ENCODE data around the gene RPS3. TPM values are rescaled to one million over a fixed set of nuclear protein-coding genes. Genes with fewer than 3 reads are reported as not detected.

Gene RPS3
- total and polyA plus RNA-seq, 2 donors (not counting 3 experiments of a cell fraction or from before 2014, with no cell fraction given): 2,973 to 3,734 TPM

DNA sequence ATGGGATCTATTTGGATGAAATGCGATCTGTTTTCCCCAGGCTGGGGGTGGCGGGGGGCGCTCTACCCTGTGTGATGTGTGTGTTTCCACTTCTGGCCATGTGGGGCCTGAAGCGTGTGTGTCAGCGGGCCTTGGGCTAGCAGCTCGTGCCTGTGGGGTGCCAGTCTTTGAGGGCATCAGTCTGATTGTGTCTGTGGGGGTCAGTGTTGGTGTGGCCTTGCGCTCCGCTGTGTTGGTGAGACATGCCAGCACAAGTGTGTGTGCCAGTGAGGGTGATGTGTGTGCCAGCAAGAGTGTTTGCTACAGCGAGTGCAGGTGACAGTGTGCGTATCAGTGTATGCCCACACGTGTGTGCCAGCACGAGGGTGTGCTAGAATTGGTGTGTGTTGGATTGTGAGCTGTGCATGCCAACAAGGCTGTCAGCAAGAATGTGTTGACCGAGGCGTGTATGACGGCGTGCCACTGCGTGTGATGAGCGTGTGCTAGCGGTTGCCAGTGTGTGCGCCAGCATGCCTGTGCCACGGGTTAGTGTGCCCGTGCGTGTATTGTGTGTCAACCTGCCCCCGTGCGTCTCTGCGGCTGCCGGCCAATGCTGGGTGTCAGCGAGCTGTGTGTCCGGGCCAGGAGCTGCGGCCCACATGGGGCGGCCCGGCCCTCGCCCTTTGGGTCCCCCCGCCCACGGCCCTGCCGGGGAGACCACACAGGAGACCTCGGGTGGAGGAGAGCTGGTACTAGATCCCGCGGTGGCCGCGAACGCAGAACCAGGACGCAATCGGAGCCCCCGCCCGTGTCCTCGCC, 48.4 kb upstream of the RPS3 start:
- DNase-seq (ENCODE audit: low read depth, low spot score): peak; percentile 60
- Histone ChIP-seq H3K4me1 (ENCODE audit: control insufficient read depth, extremely low read depth, insufficient read depth, low read length) (peaks cover 45% of the 10 kb centered on the region), H3K36me3 (ENCODE audit: control insufficient read depth in 2 of 2, extremely low read depth in 1 of 2, insufficient read depth in 2 of 2, low read length in 2 of 2) (no peaks in the 10 kb centered on the region), H3K9me1 (replicated peaks; ENCODE audit: control insufficient read depth, extremely low read depth, insufficient read depth, low read length) (no peaks in the 10 kb centered on the region), H2AFZ (ENCODE audit: low read depth, low read length) (no peak overlapping the region), H3K9ac (replicated peaks; ENCODE audit: extremely low read depth, insufficient read depth, low read length) (peak overlapping the region; percentile 19), H4K20me1 (replicated peaks; ENCODE audit: control insufficient read depth, extremely low read depth, insufficient read depth, low read length) (no peaks in the 10 kb centered on the region), H3K27ac (ENCODE audit: insufficient read depth, low read depth, low read length) (peak overlapping the region; percentile 80), H3K4me3 (replicated peaks in 1 of 3; ENCODE audit: insufficient read depth in 1 of 3, low read depth in 1 of 3, low read length in 3 of 3) (peak overlapping the region in 2 of 3 experiments; percentile 1 to 85), H3K79me2 (ENCODE audit: control insufficient read depth, insufficient read depth, low read length) (peaks cover 22% of the 10 kb centered on the region), H3K4me2 (ENCODE audit: insufficient read depth, low read length) (peak overlapping the region; percentile 55), H3K9me3 (replicated peaks; ENCODE audit: control insufficient read depth, insufficient read depth, low read length) (no peaks in the 10 kb centered on the region), H3K27me3 (ENCODE audit: control insufficient read depth in 2 of 2, insufficient read depth in 2 of 2, low read length in 2 of 2) (no peaks in the 10 kb centered on the region)
- TF ChIP-seq POLR2AphosphoS5 (IDR thresholded peaks at IDR 0.05; ENCODE audit: insufficient read depth, low read depth, low read length): peak; percentile 16
- TF ChIP-seq, protein P1, sequence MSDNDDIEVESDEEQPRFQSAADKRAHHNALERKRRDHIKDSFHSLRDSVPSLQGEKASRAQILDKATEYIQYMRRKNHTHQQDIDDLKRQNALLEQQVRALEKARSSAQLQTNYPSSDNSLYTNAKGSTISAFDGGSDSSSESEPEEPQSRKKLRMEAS (IDR thresholded peaks at IDR 0.05; ENCODE audit: insufficient read depth, insufficient read length): no peak
- no peak for TF ChIP-seq POLR2A (IDR thresholded peaks at IDR 0.05; ENCODE audit: low read depth, low read length)
- TF ChIP-seq, protein P2, sequence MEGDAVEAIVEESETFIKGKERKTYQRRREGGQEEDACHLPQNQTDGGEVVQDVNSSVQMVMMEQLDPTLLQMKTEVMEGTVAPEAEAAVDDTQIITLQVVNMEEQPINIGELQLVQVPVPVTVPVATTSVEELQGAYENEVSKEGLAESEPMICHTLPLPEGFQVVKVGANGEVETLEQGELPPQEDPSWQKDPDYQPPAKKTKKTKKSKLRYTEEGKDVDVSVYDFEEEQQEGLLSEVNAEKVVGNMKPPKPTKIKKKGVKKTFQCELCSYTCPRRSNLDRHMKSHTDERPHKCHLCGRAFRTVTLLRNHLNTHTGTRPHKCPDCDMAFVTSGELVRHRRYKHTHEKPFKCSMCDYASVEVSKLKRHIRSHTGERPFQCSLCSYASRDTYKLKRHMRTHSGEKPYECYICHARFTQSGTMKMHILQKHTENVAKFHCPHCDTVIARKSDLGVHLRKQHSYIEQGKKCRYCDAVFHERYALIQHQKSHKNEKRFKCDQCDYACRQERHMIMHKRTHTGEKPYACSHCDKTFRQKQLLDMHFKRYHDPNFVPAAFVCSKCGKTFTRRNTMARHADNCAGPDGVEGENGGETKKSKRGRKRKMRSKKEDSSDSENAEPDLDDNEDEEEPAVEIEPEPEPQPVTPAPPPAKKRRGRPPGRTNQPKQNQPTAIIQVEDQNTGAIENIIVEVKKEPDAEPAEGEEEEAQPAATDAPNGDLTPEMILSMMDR (IDR thresholded peaks at IDR 0.05; ENCODE audit: extremely low read depth in 1 of 2, insufficient read depth in 1 of 2, low read depth in 1 of 2, low read length in 2 of 2): peak in 1 of 2 donors; percentile 46
- TF ChIP-seq EZH2 (IDR thresholded peaks at IDR 0.05; ENCODE audit: borderline replicate concordance, low read depth, low read length, severe bottlenecking): no peak
- TF ChIP-seq GATA2 (IDR thresholded peaks at IDR 0.05; ENCODE audit: insufficient read depth, insufficient read length, low read depth, low read length): no peak
- no peak for TF ChIP-seq FOS (IDR thresholded peaks at IDR 0.05; ENCODE audit: borderline replicate concordance, insufficient read depth, low read length)
- no peak for TF ChIP-seq MYC (IDR thresholded peaks at IDR 0.05; ENCODE audit: low read depth, low read length)
- no peak for TF ChIP-seq JUN (IDR thresholded peaks at IDR 0.05; ENCODE audit: borderline replicate concordance, insufficient read depth, insufficient read length, low read depth)
- dilution Hi-C loops (cut with MboI; ENCODE audit: extremely low pct_ligation_motif_present, low sequenced_read_pairs): no loop called here
- TSS peak; percentile 19 for BruUV-seq (replicated peaks)
- FAIRE-seq: peak; percentile 40
- ChIA-PET CTCF (interaction anchor here (0.9 to 5.5 kb wide), 13 partner anchors 9 to 71 kb away, joined by 3 to 28 read pairs (median 4); no protein-coding TSS in a partner anchor), POLR2A (no interaction called here)
- intact Hi-C loops (cut with micrococcal nuclease): loop anchor here (1.0 kb wide), 1 partner anchor 71 kb away; no protein-coding TSS in a partner anchor

All from endothelial cell of umbilical vein (primary cell).